Measurements from ENCODE around the gene THRSP. TPM values are rescaled to one million over a fixed set of nuclear protein-coding genes. Genes with fewer than 3 reads are reported as not detected.

Gene THRSP
- total and polyA plus RNA-seq, 7 experiments from 2014 or later = not detected

DNA sequence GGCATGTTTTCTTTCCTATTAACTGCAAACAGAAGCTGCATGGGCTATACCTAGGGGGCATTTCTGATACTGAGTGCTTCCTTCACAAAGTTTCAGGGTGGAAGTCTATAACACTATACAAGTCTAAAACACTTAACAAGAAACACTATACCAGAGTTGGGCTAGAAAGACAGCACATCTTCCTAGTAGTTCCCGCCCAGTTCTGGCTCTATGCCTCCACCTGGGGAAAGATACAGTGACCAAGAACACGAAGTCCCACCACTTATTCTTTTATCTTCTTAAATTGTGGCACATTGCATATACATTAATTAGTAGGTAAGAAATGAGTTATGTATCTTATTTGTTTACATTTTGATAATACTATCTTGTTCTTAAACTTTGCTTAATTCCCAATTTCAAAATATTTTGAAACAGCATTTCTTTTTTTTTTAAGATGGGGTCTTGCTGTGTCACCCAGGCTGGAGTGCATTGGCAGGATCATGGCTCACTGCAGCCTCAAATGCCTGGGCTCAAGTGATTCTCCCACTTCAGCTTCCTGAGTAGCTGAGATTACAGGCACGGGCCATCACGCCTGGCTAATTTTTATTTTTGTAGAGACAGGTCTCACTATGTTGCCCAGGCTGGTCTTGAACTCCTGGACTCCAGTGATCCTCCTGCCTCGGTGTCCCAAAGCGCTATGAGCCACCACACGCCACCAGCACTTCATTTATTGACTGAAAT, 34.2 kb downstream of the THRSP start:
- Histone ChIP-seq H3K9me3 (ENCODE audit: control insufficient read depth in 2 of 3, low read length in 3 of 3) (no peaks in the 10 kb centered on the region), H3K36me3 (ENCODE audit: control insufficient read depth in 2 of 3, insufficient read depth in 3 of 3, low read length in 3 of 3) (peaks cover 0 to 40% (median 0%) of the 10 kb centered on the region in 3 experiments), H3K27ac (ENCODE audit: low read depth, low read length) (no peak overlapping the region), H3K4me1 (ENCODE audit: control insufficient read depth in 2 of 2, insufficient read depth in 2 of 2, low read length in 2 of 2) (peaks cover 0 to 3% of the 10 kb centered on the region in 2 donors), H3K4me3 (ENCODE audit: low read length) (no peak overlapping the region), H3K27me3 (ENCODE audit: control insufficient read depth in 2 of 2, insufficient read depth in 2 of 2, low read length in 2 of 2) (no peaks in the 10 kb centered on the region)
- Mint-ChIP-seq H3K36me3 (peaks cover 18 to 45% (median 31%) of the 10 kb centered on the region in 5 donors), H3K27ac (no peak overlapping the region), H3K27me3 (no peaks in the 10 kb centered on the region), H3K9me3 (no peaks in the 10 kb centered on the region), H3K4me1 (peaks cover 0 to 12% (median 0%) of the 10 kb centered on the region in 7 donors), H3K4me3 (no peak overlapping the region)
- DNase-seq (no peak), ATAC-seq (no peak)
- intact Hi-C loops (cut with micrococcal nuclease) = no loop called here
- POLR2A ChIA-PET = no interaction called here
- CTCF ChIA-PET = interaction anchor here (1.1 kb wide), 1 partner anchor 20 kb away, joined by 3 read pairs; no protein-coding TSS in a partner anchor

DNA sequence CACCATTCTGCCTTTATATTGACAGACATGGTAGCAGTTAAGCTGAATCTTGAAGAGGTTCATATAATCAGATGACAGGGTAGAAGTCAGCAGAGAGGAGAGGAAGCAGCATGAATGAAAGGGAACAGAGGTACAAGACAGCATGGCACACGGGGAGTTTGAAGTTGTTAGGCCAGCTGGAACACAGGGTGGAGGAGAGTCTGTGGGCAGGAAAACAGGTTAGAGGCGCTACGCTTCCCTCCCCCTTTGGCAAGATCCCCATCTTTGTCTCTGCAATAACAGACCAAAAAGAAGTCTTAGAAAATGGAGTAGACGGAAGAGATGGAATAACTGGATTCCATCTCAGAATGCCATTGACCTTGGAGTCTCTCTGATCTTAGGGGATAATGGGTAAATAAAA, 36.0 kb downstream of the THRSP start:
- intact Hi-C loops (cut with micrococcal nuclease) = no loop called here
- Histone ChIP-seq H3K4me3 (ENCODE audit: low read length) (no peak overlapping the region), H3K27me3 (ENCODE audit: control insufficient read depth in 2 of 2, insufficient read depth in 2 of 2, low read length in 2 of 2) (no peaks in the 10 kb centered on the region), H3K9me3 (ENCODE audit: control insufficient read depth in 2 of 3, low read length in 3 of 3) (no peaks in the 10 kb centered on the region), H3K4me1 (ENCODE audit: control insufficient read depth in 2 of 2, insufficient read depth in 2 of 2, low read length in 2 of 2) (no peaks in the 10 kb centered on the region), H3K27ac (ENCODE audit: low read depth, low read length) (no peak overlapping the region), H3K36me3 (ENCODE audit: control insufficient read depth in 2 of 3, insufficient read depth in 3 of 3, low read length in 3 of 3) (peaks cover 0 to 40% (median 0%) of the 10 kb centered on the region in 3 experiments)
- POLR2A ChIA-PET = no interaction called here
- no peak overlapping the region for H3K27ac Mint-ChIP-seq
- DNase-seq (no peak), ATAC-seq (no peak)
- peaks cover 0 to 5% (median 0%) of the 10 kb centered on the region in 7 donors for H3K4me1 Mint-ChIP-seq
- no peaks in the 10 kb centered on the region for H3K27me3 Mint-ChIP-seq
- H3K4me3 Mint-ChIP-seq = no peak overlapping the region
- peaks cover 18 to 52% (median 34%) of the 10 kb centered on the region in 5 donors for H3K36me3 Mint-ChIP-seq
- no peaks in the 10 kb centered on the region for H3K9me3 Mint-ChIP-seq
- CTCF ChIA-PET = no interaction called here

DNA sequence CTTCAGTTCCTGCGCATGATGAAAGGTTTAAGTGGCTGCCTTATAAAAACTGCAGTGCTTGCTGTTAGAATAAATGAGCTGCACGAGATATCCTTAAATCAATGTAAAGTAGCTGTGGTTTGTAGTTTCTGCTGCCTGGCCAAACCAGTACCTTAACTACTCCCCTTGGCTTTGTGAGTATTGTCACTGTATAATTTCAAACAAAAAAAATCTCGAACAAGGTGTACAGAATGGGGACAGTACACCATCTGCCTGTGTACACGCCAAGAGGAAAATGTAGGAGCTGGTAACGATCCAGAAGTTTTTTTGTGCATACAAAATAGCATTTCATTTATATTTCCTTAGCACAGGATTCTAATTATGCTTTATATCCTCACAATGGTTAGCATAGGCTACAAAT, 36.6 kb downstream of the THRSP start:
- ChIA-PET CTCF (no interaction called here), POLR2A (no interaction called here)
- no peaks in the 10 kb centered on the region for H3K4me1 ChIP-seq (ENCODE audit: control insufficient read depth in 2 of 2, insufficient read depth in 2 of 2, low read length in 2 of 2)
- H3K9me3 ChIP-seq (ENCODE audit: control insufficient read depth in 2 of 3, low read length in 3 of 3) = no peaks in the 10 kb centered on the region
- no peak overlapping the region for H3K27ac Mint-ChIP-seq
- H3K4me3 ChIP-seq (ENCODE audit: low read length) = no peak overlapping the region
- no peaks in the 10 kb centered on the region for H3K27me3 Mint-ChIP-seq
- no peak overlapping the region for H3K27ac ChIP-seq (ENCODE audit: low read depth, low read length)
- no peak for DNase-seq
- intact Hi-C loops (cut with micrococcal nuclease) = no loop called here
- peaks cover 0 to 5% (median 0%) of the 10 kb centered on the region in 7 donors for H3K4me1 Mint-ChIP-seq
- H3K27me3 ChIP-seq (ENCODE audit: control insufficient read depth in 2 of 2, insufficient read depth in 2 of 2, low read length in 2 of 2) = no peaks in the 10 kb centered on the region
- ATAC-seq = no peak
- no peaks in the 10 kb centered on the region for H3K9me3 Mint-ChIP-seq
- no peak overlapping the region for H3K4me3 Mint-ChIP-seq
- peaks cover 18 to 51% (median 34%) of the 10 kb centered on the region in 5 donors for H3K36me3 Mint-ChIP-seq
- H3K36me3 ChIP-seq (ENCODE audit: control insufficient read depth in 2 of 3, insufficient read depth in 3 of 3, low read length in 3 of 3) = peaks cover 0 to 40% (median 0%) of the 10 kb centered on the region in 3 experiments

DNA sequence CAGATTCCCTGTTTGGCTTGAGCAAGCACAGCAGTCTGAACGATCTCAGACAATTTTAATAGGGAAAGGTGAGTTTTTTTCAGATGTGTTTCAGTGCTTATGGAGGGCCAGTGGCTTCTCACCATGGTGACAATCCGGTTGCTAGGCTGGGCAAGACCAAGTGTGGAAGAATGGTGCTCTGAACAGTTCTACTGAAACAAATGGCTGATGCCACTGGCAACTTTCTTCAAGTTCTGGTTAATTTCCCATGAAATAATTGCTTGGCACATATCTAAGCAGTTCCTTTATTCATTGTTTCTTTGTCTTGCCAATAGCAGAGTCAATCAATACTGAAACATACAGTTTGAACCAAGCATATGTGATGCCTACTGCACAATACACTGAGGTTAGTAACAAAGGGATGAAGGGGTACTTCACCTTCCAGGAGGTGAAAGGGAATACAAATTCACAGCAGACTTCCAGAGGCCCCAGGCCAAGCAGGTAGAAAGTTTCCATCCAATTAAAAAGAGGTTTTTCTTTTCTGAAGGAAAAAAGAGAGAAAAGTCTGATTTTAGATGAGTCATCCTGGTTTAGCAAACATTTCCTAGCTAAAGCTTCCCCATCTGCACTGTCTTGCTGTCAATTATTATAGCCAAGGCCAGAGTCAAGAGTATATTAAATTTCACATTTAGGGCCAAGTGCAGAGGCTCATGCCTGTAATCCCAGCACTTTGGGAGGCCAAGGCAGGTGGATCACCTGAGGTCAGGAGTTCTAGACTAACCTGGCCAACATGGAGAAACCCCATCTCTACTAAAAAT, 37.2 kb downstream of the THRSP start:
- ChIA-PET POLR2A (no interaction called here), CTCF (no interaction called here)
- H3K4me3 ChIP-seq (ENCODE audit: low read length) = no peak overlapping the region
- H3K27me3 Mint-ChIP-seq = no peaks in the 10 kb centered on the region
- H3K4me1 Mint-ChIP-seq = peaks cover 0 to under 1% (median 0%) of the 10 kb centered on the region in 7 donors
- intact Hi-C loops (cut with micrococcal nuclease) = no loop called here
- H3K27ac ChIP-seq (ENCODE audit: low read depth, low read length) = no peak overlapping the region
- H3K4me1 ChIP-seq (ENCODE audit: control insufficient read depth in 2 of 2, insufficient read depth in 2 of 2, low read length in 2 of 2) = no peaks in the 10 kb centered on the region
- H3K36me3 ChIP-seq (ENCODE audit: control insufficient read depth in 2 of 3, insufficient read depth in 3 of 3, low read length in 3 of 3) = peaks cover 0 to 40% (median 0%) of the 10 kb centered on the region in 3 experiments
- H3K9me3 ChIP-seq (ENCODE audit: control insufficient read depth in 2 of 3, low read length in 3 of 3) = no peaks in the 10 kb centered on the region
- H3K36me3 Mint-ChIP-seq = peaks cover 18 to 52% (median 30%) of the 10 kb centered on the region in 5 donors
- H3K27me3 ChIP-seq (ENCODE audit: control insufficient read depth in 2 of 2, insufficient read depth in 2 of 2, low read length in 2 of 2) = no peaks in the 10 kb centered on the region
- H3K4me3 Mint-ChIP-seq = no peak overlapping the region
- H3K27ac Mint-ChIP-seq = no peak overlapping the region
- DNase-seq (no peak), ATAC-seq (no peak)
- no peaks in the 10 kb centered on the region for H3K9me3 Mint-ChIP-seq

DNA sequence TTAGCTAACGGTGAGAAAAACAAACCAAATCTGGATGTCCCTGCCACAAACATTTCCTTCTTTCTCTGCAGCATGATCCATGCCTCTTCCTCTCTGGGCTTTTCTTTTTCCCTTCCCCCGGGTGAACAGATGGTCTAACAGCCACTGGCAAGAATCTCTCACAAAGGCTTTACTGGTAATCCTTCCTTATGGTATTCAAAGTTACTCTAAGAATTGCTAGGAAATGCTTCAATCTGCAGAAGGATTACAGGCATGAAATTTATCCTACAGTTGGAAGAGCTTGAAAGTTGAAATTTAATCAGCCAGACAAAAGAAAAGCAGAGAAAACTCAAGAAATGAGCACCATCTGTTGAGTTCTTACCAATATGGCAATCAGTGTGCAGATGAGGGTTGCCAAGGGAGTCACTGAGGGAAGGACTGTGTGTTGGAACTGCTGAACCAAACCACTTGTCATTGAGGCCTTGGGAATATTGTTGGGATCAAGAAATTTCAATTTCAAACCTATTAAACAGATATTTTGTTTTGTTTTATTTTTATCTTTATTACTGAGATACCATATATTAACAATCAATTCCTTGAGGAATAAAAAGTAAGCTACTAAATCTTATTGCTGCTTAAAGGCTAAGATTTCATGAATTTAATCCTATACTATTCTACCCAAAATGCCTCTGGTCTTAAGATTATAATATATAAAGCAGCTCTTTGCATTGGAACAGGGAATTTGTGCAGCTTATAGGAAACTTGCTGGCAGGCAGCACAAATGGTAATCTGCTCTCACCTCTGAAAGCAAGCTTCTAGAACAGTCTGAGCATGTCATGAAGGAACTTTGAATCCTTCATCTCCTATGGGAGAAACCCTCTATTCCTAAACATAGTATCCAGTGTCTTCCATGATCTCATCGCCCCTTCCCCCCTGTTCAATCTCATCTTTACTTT, 45.7 kb downstream of the THRSP start:
- POLR2A ChIA-PET = no interaction called here
- H3K36me3 Mint-ChIP-seq = peaks cover 9 to 50% (median 32%) of the 10 kb centered on the region in 5 donors

DNA sequence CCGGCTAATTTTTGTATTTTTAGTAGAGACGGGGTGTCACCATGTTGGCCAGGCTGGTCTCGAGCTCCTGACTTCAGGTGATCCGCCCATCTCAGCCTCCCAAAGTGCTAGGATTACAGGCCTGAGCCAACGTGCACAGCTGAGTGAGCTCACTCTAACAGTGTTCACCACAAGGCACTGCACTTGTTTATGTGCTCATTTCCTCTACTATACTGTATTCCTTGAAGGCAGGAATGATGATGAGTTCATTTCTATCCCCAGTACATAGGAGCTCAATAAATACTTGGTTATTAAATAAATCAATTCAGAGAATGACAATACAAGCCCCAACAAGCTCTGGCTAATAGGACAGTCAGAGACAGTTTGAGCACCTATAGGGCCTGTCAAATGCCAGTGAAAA, 46.7 kb downstream of the THRSP start:
- Histone ChIP-seq H3K36me3 (ENCODE audit: control insufficient read depth in 2 of 3, insufficient read depth in 3 of 3, low read length in 3 of 3) (peaks cover 0 to 39% (median 17%) of the 10 kb centered on the region in 3 experiments), H3K9me3 (ENCODE audit: control insufficient read depth in 2 of 3, low read length in 3 of 3) (no peaks in the 10 kb centered on the region), H3K27ac (ENCODE audit: low read depth, low read length) (no peak overlapping the region), H3K4me1 (ENCODE audit: control insufficient read depth in 2 of 2, insufficient read depth in 2 of 2, low read length in 2 of 2) (no peaks in the 10 kb centered on the region), H3K27me3 (ENCODE audit: control insufficient read depth in 2 of 2, insufficient read depth in 2 of 2, low read length in 2 of 2) (no peaks in the 10 kb centered on the region), H3K4me3 (ENCODE audit: low read length) (no peak overlapping the region)
- POLR2A ChIA-PET = no interaction called here
- no peak for DNase-seq
- no peak overlapping the region for H3K27ac Mint-ChIP-seq
- H3K27me3 Mint-ChIP-seq = no peaks in the 10 kb centered on the region
- H3K4me1 Mint-ChIP-seq = no peaks in the 10 kb centered on the region
- ATAC-seq = no peak
- intact Hi-C loops (cut with micrococcal nuclease) = no loop called here
- H3K9me3 Mint-ChIP-seq = no peaks in the 10 kb centered on the region
- CTCF ChIA-PET = no interaction called here
- no peak overlapping the region for H3K4me3 Mint-ChIP-seq
- peaks cover 9 to 45% (median 32%) of the 10 kb centered on the region in 5 donors for H3K36me3 Mint-ChIP-seq

More for the DNA sequence above, 45.7 kb downstream of the THRSP start:
- Mint-ChIP-seq H3K27me3 (no peaks in the 10 kb centered on the region), H3K9me3 (no peaks in the 10 kb centered on the region), H3K4me1 (no peaks in the 10 kb centered on the region), H3K27ac (no peak overlapping the region), H3K4me3 (no peak overlapping the region)
- no peaks in the 10 kb centered on the region for H3K27me3 ChIP-seq (ENCODE audit: control insufficient read depth in 2 of 2, insufficient read depth in 2 of 2, low read length in 2 of 2)
- intact Hi-C loops (cut with micrococcal nuclease) = no loop called here
- no peak overlapping the region for H3K27ac ChIP-seq (ENCODE audit: low read depth, low read length)
- no peaks in the 10 kb centered on the region for H3K4me1 ChIP-seq (ENCODE audit: control insufficient read depth in 2 of 2, insufficient read depth in 2 of 2, low read length in 2 of 2)
- DNase-seq = no peak
- peaks cover 0 to 39% (median 17%) of the 10 kb centered on the region in 3 experiments for H3K36me3 ChIP-seq (ENCODE audit: control insufficient read depth in 2 of 3, insufficient read depth in 3 of 3, low read length in 3 of 3)
- no peak overlapping the region for H3K4me3 ChIP-seq (ENCODE audit: low read length)
- ATAC-seq = no peak
- CTCF ChIA-PET = interaction anchor here (0.6 kb wide), 1 partner anchor 10 kb away, joined by 3 read pairs; no protein-coding TSS in a partner anchor
- no peaks in the 10 kb centered on the region for H3K9me3 ChIP-seq (ENCODE audit: control insufficient read depth in 2 of 3, low read length in 3 of 3)
